NCI-H2107 treated with DMSO at 0.1 percent for 48 hours (cell line): ENCODE results near the gene GPHA2.

Experiments
- DNase-seq: peaks from one replicate; lab custom pipeline; 2025; ENCODE audit not compliant: unreplicated experiment; lab: John Stamatoyannopoulos, UW

GPHA2 gene

DNA sequence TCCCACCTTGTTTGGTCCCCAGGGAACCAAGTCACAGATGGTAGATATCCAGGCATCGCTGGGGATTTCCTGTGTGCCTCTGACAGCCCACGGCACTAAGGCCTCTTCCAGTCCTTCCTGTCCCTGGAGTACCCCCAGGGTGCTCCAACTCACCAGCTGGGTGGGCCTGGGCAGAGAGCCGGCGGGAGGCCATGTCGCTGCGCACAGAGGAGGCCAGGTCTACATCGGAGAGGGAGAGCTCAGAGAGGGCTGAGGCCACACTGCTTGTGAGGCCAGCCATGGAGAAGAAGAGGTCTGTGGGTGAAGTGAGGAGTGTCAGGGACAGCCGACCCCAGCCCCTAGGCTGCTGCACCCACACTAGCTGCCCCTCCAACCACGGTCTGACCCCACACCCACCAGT, 24.0 kb downstream of the GPHA2 start:
- DNase-seq, result no peak

DNA sequence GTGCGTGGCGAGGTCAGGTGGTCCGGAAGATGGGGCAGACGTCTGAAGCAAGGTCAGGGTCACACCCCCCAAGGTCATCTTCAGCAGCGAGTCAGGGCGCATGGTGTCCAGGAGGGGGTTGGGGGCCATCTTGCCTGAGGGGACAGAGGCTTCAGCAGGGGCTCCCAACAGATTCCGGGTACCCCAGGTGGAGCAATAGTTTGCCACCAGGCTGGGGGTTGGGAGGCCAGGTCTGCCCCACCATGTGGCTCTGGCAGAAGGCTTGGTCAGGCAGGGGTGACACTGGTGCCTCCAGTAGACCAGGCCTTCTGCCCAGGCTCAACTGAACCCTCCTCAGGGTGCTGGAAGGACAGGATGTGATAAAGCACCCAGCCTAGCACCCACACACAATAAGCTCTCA, 24.6 kb downstream of the GPHA2 start:
- DNase-seq, result no peak

DNA sequence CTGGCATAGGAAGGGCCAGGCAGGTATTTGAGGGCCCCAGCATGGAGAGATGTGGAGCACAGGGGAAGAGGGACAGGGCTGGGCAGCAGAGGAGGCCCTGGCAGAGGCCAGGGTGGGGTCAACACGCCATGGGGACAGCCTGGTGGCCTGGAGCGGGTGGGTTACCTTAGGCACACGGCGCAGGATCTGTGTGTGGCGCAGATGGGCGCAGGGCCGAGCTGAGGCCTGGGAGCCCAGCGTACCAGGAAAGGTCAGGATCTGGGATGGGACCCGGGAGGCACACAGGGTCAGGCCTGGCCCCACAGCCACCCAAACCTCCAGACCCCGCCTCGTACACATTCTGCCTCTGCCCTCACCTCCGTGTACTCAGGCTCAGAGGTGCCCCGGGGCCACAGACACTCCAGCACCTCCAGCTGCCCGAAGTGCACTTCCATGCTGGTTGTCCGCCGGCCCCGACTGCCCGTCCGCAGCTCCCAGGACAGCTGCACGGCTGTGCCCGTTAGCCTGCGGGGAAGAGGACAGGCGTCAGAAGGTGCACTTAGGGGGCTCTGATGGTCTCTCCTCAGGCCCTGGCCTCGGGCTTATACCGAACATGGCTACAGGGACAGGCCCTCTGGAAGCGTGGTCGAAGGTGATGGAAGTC, 25.1 kb downstream of the GPHA2 start:
- no peak for DNase-seq

DNA sequence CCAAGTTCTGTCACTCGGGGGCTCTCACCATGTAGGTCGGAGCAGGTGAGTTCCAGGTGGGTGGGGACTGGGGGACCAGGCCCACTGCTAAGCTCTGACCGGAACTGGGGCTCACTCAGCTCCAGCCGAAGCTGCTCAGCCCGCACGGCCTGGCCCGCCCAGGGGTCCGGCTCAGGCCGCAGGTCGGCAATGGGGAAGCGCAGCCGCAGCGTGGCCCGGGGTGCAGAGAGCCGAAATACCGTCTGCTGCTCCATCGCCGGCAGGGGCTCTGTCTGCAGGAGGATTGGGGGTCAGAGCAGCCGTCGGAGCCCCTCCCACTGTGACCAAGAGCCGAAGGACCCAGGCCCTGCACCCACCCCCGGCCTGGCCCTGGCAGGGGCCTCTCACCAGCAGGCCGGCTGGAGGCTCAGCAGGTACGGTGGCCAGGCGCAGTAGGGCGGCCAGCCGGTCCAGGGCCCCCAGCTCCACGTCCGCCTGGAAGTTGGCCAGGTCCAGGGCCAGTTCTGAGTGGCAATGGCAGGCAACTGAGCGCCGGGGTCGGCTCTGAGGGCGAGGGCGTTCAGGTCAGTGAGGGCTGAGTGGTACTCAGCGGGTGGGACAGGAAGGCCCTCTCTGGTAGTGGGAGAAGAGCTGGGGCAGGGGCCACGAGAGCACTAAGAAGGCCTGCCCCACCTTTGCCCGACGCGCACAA, 25.9 kb downstream of the GPHA2 start:
- no peak for DNase-seq

DNA sequence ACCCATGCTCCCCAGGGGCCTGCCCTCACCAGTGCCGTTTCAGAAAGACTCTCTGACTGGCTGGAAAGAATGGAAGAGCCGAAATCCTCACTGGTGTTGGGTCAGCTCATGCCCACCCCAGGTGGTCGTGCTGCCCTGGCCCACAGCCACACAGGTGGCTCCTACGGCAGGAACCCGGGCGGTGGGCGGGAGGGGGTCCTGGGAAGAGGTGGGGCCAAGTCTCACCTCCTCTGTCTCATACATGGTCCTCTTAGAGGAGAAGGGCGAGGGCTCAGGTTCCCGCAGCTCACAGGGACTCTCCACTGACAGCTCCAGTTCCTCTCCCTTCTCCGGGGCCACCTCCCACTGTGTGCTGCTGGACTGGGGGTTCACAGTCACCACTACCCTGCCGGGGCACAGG, 26.9 kb downstream of the GPHA2 start:
- DNase-seq, result no peak

DNA sequence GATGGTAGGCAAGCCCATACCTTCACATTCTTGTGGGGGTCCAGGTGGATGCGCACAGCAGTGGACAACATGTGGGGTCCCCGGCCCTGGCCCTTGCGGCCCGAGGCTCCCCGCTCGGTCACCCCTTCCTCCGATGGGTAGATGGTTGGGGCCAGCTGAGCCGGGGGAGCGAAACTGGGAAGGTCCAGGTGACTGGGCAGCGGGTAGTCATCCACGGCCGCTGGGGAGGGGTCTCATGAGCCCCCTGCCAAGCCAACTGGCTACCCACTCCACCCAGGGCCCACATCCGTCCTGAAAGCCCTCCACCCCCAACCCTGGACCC, 29.4 kb downstream of the GPHA2 start:
- no peak for DNase-seq

DNA sequence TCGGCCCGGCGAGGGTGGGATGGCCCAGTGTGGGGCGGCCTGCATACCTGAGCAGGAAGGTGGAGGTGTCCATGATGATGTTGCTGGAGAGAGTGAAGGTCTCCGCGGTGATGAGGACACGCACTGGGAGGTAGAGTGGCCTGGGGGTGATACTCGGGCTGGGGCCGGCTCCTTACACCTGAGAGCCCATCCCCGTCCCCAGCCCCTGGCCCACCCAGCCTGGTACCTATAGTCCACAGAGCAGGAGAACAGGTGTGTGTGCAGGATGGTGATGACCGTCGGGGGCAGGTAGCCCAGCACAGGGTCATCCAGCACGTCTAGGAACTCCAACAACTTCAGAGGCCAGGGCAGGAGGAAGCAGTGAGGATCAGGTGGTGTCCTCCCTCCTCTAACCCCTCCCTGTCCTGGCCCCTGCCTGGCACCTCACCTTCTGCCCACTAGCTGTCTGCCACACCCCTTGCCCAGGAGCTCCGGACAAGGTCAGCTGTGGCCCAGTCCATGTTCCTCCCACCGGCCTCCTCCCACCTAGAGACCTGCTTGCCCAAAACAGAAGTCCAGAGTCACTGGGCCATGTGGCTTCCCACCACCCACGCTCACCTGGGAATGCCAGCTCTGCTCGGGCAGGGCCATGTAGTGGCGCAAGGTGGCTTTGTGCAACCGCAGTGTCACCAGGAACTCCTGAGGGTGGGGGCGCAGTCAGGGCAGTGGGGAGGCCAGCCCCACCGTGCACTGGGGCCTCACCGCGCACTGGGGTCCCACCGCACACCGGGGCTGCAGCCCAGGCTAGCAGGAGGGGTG, 30.0 kb downstream of the GPHA2 start:
- no peak for DNase-seq

DNA sequence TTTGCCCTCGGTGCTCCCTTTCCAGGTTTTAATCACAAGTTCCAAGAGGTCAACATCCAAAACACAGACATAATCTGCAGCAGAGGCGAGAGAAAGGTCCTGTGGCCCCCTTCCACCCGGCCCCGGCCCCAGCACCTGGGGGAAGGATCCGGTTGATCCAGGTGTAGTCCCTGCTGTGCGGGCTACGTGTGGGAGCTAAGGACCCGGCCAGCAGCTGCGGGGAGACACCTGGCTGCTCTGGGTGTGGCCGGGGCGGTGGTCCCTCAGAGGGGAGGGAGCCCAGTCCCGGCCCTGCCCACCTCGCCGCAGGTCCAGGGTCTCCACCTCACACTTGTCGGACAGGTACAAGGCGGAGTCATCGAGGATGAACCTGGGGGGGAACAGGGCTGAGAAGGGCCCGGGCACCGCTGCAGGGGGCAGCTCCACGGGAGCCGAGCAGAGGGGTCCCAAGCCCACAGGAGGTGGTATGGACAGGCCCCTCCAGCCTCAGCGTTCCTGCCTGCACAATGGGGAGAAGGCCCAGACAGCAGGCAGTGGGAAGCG, 32.3 kb downstream of the GPHA2 start:
- no peak for DNase-seq

DNA sequence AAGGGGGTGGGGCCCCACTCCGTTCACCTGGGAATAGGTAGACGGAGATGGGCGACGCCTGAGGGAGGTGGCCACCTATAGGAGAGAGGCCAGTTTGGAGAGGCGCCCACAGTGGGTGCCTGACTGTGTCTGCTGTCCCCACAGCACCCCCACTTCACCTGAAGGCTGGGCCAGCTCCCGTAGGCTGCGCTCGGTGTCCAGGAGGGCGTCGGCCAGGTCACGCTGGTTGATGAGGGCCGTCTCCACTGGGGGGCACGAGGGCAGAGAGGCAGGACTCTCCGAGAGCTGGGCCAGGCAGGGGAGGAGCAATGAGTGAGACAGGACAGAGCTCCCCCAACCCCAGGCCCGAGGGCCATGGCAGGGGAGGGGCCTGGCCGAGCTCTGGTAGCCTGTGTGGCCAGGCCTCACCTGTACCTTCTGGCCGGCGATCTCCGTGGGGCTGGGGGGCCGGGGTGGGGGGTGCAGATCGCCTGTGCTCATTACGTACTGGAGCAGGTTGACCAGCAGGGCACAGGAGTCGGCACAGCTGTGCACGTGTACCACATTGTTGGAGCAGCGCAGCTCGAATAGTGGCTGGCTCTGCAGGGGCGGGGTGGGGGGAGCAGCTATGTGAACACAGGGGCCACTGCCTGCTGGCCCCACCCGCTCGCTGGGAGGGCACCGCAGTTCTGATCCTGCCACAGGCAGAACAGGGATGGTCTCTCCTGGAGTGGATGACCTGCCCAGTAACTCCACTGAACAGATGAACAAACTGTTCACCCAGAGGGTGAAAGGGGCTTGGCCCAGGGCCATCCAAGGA, 33.4 kb downstream of the GPHA2 start:
- DNase-seq, result no peak

DNA sequence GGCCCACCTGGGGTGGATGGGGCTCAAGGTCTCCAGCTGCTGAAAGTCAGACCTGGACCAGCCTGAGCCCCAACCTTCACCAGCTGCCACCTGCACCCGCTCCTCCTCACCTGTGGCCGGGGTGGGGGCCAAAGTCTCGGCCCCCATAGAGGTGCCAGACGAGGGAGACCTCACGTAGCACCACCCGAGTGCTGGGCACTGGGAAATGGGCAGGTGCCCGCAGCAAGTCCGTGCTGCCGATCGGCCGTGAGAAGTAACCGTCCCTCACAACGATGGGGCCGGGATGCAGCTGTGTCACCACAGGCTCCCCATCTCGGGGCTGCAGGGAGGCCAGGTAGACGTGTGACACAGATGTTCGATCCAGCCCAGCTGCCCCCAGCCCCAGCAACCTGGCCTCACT, 34.9 kb downstream of the GPHA2 start:
- no peak for DNase-seq

DNA sequence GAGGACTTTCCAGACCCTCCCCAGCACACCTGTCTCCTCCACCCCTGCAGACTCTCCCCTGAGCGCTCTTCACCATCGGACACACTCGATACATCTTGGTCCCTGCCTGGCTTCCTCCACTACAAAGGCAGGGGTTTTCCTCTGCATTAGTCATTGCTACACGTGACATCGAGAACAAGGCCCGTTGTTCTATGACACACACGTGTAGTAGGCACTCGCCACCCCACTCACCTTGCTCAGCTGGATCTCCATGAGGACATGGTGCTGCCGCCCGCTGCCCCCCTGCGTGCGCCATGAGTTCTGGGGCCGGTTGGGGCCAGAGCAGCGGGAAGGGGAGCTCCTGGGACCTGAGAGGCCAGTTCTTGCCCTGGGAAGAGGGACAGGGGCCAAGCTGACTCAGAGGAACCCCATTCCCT, 35.4 kb downstream of the GPHA2 start:
- no peak for DNase-seq

DNA sequence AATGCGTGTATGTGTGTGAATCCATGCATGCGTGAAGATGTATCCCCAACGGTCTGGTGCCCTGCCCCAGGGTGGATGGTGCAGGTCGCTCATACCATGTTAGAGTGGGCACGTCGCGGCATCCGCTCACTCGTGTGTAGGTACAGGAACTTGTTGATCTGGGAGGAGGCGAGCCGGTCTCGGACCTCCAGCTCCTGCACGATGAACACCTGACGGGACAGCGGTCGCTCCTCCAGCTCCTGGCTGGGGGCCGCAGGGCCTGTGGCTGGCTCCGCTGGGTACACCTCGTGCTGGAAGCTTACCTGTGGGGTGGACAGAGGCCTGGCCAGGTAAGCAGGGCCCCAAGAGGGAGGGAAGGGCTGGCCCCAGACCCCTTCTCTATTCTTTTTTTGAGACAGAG, 37.2 kb downstream of the GPHA2 start:
- no peak for DNase-seq

DNA sequence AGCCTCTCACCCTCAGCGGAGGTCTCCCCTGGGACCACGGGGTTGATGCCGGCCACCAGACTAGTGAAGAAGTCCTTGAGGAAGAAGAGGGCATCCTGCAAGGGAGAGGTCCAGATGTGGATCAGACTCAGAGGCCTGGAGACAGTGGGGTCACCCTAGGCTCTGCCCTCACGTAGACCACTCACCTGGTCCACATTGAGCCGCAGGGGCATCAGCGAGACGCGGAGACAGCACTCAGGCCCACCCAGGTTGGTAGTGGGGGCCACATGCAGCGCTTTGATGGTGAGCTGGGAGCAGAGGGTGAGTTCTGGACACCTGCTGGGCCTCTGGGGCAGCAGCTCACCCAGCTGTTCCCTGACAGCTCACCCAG, 37.6 kb downstream of the GPHA2 start:
- DNase-seq, result no peak

DNA sequence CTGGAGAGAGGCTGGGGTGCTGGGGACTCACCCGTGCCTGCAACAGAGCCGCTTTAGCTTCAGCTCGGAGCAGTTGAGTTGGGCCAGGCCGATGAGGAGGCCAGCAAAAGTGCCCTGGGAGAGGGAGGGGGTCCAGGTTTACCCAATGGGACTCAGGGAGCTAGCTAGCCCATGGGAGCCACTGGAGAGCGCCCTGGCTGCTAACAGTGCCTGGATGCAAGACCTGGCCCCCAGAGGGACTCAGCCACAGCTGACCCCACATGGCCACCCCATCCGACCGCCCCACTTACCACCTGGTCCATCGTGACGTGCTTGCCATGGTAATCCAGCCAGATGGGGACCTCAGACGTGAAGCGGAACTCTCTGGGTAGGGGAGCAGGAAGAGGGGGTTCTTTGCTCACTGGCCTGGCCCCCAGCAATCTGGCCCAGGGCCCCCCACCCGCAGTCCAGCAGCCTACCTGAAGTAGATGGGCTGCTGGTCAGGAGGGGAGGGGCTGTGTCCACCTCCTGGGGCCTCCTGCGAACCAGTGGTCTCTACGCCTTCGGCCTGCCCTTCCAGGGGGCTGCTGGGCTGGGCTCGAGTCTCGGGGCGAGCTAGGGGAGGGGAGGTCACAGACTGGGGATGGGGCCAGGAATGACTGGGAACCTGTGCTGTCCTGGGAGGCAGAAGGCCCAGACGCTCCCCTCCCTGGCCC, 38.2 kb downstream of the GPHA2 start:
- DNase-seq, result no peak

DNA sequence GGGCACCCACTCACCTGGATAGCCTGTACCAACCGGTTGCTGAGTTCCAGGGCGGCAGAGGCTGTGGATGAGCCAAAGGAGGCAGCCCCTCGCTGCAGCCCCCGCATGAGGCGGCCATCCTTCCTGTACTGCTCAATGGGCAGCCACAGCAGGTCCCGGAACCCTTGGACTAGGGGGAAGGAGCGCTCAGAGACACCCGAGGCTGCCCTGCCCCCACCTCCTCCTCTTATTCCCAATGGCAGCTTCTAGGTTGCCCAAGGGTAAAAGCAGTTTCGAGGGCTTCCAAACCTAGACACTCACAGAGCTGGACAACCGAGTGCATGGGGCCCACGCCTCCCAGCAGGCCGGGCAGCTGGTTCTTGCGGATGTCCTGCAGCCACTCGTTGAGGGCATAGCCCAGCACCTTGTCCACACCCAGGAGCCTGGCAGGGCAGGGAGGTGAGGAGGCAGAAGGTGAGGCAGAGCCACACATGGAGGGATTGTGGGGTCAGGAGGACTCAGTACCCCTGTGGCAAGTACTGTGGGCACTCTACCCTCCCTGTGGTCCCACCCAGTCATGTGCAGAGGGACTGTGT, 39.2 kb downstream of the GPHA2 start:
- no peak for DNase-seq

DNA sequence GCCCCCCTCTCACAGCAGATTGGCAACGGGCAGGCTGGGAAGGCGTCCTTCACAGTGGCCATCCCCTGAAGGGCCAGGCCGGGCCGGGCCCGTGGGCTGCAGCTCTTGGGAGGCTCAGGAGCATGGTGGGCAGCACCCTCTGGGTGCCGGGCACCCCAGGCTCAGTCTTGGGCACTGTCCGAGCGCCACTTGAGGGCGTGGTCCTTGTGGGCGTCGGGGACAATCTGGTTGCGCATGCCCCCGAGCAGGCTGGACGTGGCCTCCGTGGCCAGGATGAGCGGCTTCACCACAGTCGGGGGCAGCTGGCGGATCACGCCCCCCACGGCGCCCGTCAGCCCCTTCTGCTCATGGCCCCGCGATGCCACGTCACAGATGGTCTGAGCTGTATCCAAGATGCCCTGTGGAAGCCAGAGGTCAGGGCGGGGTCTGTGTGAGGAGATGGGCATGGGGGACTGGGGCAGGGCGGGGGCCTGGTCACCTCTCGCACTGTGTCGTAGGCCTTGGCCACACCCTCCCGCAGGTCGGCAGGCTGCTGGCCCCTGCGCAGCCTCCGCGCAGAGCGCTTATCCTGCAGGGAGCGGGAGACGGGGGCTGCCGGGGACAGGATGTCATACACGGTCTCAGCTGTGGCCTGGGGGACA, 40.8 kb downstream of the GPHA2 start:
- no peak for DNase-seq

DNA sequence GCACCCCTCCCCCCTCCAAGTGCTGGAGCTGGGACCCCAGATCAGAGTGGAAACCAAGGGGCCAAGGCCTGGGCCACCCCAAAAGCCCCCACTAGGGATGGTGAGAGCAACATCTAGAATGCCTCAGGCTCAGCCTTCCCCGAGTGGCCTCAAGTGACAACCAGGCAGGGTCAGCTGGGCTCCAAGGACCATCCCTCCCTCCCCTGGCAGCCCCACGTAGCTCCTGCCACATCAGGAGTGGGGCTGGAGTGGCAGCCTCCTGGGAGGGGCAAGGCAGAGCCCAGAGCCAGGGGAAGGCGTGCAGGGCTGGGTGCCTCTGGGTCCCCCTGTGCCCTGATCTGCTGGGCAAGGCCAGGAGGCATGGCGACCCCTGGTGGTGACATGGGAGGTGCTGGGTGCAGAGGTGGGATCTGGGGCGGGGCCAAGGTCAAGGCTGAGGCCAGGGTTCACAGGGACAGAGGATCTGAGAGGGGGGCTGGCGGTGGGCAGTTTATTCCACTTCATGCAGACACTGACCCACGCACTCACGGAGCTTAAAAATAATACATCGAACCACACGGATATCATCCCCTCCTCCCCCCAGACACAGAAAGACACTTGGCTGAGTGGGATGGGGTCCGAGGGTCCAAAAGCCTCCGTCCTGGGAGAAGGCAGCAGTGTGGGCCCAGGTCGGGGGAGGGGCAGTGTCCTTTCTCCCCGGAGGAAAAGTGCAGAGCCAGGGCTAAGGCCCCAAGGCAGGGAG, 41.5 kb downstream of the GPHA2 start:
- peak; percentile 8 for DNase-seq

DNA sequence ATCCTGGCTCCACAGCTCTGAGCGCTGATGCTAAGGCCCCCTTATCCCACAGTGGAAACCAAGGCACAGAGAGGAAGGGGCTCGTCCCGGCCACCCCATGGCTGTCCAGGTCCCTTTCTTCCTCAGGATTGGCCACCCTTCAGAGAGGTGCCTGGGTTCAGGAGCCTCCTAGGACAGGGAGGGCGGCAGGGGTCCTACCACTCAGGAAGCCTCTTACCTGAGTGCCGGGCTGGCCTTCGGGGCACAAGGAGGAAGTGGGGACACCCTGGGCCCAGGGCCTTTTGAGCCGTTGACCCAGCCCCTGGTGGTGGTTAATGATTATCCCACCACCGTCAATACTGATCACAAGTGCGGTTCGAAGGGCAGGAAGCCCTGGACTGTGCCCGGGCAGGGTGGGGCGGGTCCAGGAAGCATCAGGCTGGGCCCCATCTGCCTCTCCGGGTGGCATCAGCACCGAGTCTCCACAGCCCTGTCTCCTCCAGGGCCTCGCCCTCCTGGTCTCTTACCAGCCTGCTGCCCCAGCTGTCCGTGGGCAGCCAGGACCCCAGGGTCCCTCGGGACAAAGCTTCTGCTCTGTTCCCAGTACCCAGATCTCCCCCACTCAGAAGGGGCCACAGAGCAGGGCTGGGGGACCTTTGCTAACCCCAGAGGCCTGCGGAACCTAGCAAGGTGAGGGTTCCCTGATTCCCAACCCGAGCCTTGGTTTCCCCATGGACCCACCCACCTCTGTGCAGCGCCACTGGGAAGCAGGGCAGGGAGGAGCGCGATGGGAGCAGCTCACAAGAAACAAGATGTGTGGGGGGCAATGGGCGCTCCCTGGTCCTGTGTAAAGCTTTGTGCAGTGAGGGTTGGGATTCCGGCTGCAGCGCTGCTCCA, 42.3 kb downstream of the GPHA2 start:
- DNase-seq, result no peak
